IPS DF 4.7 (cell line): ENCODE data around the gene EIF2AK2.

Experiments used
- DNase-seq: peaks from one replicate; pipeline ENCODE4 v3.0.0-alpha.2; 2013; ENCODE audit warnings: low spot score; ENCODE audit errors: extremely low read depth

Gene EIF2AK2

GRCh38 chr2:37171624-37171950 is 14.8 kb upstream of the EIF2AK2 start:
- DNase-seq, result no peak

GRCh38 chr2:37168217-37168981 is 11.6 kb upstream of the EIF2AK2 start:
- no peak for DNase-seq

- DNase-seq, result no peak
These were observed 10.9 kb upstream of the EIF2AK2 start for GRCh38 chr2:37167636-37168180.

- DNase-seq, result no peak
These were observed 8.0 kb upstream of the EIF2AK2 start for GRCh38 chr2:37164757-37165156.

GRCh38 chr2:37156071-37156856 is 516 bp downstream of the EIF2AK2 start:
- no peak for DNase-seq

- DNase-seq, result no peak
These were observed 2.0 kb downstream of the EIF2AK2 start for GRCh38 chr2:37154785-37155184.

GRCh38 chr2:37153224-37153623 is 3.6 kb downstream of the EIF2AK2 start:
- DNase-seq, result no peak

- DNase-seq, result no peak
These were observed 7.0 kb downstream of the EIF2AK2 start for GRCh38 chr2:37149626-37150322.

- no peak for DNase-seq
These were observed 8.5 kb downstream of the EIF2AK2 start for GRCh38 chr2:37148325-37148724.

- no peak for DNase-seq
These were observed 10.7 kb downstream of the EIF2AK2 start for GRCh38 chr2:37146062-37146461.

- no peak for DNase-seq
These were observed 12.8 kb downstream of the EIF2AK2 start for GRCh38 chr2:37143974-37144373.

GRCh38 chr2:37142546-37142945 is 14.2 kb downstream of the EIF2AK2 start:
- DNase-seq, result no peak

GRCh38 chr2:37132914-37133313 is 23.9 kb downstream of the EIF2AK2 start:
- no peak for DNase-seq

- no peak for DNase-seq
These were observed 31.4 kb downstream of the EIF2AK2 start for GRCh38 chr2:37125416-37125815.

- DNase-seq, result no peak
These were observed 37.6 kb downstream of the EIF2AK2 start for GRCh38 chr2:37119157-37119556.

GRCh38 chr2:37117566-37117965 is 39.2 kb downstream of the EIF2AK2 start:
- no peak for DNase-seq

- no peak for DNase-seq
These were observed 44.8 kb downstream of the EIF2AK2 start for GRCh38 chr2:37111958-37112357.

- no peak for DNase-seq
These were observed 46.2 kb downstream of the EIF2AK2 start for GRCh38 chr2:37110306-37111212.

- no peak for DNase-seq
These were observed 47.3 kb downstream of the EIF2AK2 start for GRCh38 chr2:37109523-37109922.

- DNase-seq, result no peak
These were observed 51.6 kb downstream of the EIF2AK2 start for GRCh38 chr2:37105150-37105549.

GRCh38 chr2:37104178-37104577 is 52.6 kb downstream of the EIF2AK2 start:
- no peak for DNase-seq
